Neutrophil (primary cell): ENCODE data around the gene KRTAP5-8.

Source experiments
- H3K27ac ChIP-seq: fragments of 200-600 bp; sonication (generic); 2 replicates; pipeline ENCODE4 v1.5.1; 2016; ENCODE audit warnings: mild to moderate bottlenecking, moderate library complexity
- H3K27me3 ChIP-seq: fragments of 200-600 bp; sonication (generic); 2 replicates; pipeline ENCODE4 v1.6.0; 2016; ENCODE audit warnings: mild to moderate bottlenecking
- H3K36me3 ChIP-seq: fragments of 200-600 bp; sonication (generic); 2 replicates; pipeline ENCODE4 v1.5.1; 2017
- H3K4me1 ChIP-seq, 2 experiments: fragments of 200-600 bp in 1 of 2; sonication (generic) in 1 of 2; 1 replicate in 1 of 2; 2 replicates in 1 of 2; pipeline versions ENCODE4 v1.5.1 to v1.6.1; 2013 to 2016; ENCODE audit warnings: low read depth in 1 of 2, low read length in 1 of 2, mild to moderate bottlenecking in 1 of 2, moderate library complexity in 1 of 2; ENCODE audit not compliant: control insufficient read depth in 1 of 2, insufficient read depth in 1 of 2
- H3K4me3 ChIP-seq, 2 experiments: fragments of 200-600 bp in 1 of 2; sonication (generic) in 1 of 2; 1 replicate in 1 of 2; 2 replicates in 1 of 2; pipeline ENCODE4 v1.5.1; 2013 to 2016; ENCODE audit warnings: low read depth in 1 of 2, low read length in 1 of 2, mild to moderate bottlenecking in 1 of 2, moderate library complexity in 1 of 2
- H3K9me3 ChIP-seq: fragments of 200-600 bp; sonication (generic); 2 replicates; pipeline ENCODE4 v1.5.1; 2016
- CTCF ChIP-seq: fragments of 200-600 bp; sonication (generic); IDR thresholded peaks from 2 replicates; pipeline ENCODE4 v1.5.1; 2016; ENCODE audit warnings: antibody characterized with exemption

KRTAP5-8 gene

DNA sequence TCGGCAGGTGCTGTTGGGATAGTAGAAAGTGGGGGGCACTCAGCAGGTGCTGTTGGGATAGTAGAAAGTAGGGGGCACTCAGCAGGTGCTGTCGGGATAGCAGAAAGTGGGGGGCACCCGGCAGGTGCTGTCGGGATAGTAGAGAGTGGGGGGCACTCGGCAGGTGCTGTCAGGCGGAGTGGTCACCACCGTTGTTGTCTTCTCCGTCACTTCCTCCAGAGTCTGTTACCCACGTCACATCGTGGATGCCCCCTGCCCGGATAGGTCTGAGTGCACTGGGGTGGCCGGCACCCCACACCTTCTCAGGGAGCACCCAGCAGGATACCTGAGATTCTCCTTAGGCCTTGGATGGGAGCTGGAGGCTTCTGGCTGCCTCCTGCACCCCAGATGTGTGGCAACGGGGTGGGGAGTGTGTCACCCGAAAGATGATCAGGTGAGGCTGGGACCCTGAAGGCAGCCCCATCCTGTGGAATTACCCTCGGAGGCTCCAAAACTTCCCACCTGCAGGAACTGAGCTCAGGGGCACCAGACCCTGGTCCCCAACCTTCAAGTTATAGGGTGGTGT lies 34.9 kb upstream of the KRTAP5-8 start:
- Histone ChIP-seq H3K27me3 (no peaks in the 10 kb centered on the region), H3K4me1 (no peaks in the 10 kb centered on the region), H3K9me3 (no peaks in the 10 kb centered on the region), H3K27ac (no peak overlapping the region), H3K36me3 (peaks cover 87% of the 10 kb centered on the region), H3K4me3 (no peak overlapping the region)
- no peak for TF ChIP-seq CTCF

GRCh38 chr11:71504531-71504930 lies 33.3 kb upstream of the KRTAP5-8 start:
- H3K4me1 ChIP-seq: no peaks in the 10 kb centered on the region
- peaks cover 72% of the 10 kb centered on the region for H3K36me3 ChIP-seq
- TF ChIP-seq CTCF: no peak
- H3K9me3 ChIP-seq: no peaks in the 10 kb centered on the region
- H3K27me3 ChIP-seq: no peaks in the 10 kb centered on the region
- H3K4me3 ChIP-seq: no peak overlapping the region
- H3K27ac ChIP-seq: no peak overlapping the region

GRCh38 chr11:71505001-71505400 lies 32.8 kb upstream of the KRTAP5-8 start:
- Histone ChIP-seq H3K4me3 (no peak overlapping the region), H3K27me3 (no peaks in the 10 kb centered on the region), H3K27ac (no peak overlapping the region), H3K4me1 (no peaks in the 10 kb centered on the region), H3K36me3 (peaks cover 67% of the 10 kb centered on the region), H3K9me3 (no peaks in the 10 kb centered on the region)
- no peak for TF ChIP-seq CTCF

DNA sequence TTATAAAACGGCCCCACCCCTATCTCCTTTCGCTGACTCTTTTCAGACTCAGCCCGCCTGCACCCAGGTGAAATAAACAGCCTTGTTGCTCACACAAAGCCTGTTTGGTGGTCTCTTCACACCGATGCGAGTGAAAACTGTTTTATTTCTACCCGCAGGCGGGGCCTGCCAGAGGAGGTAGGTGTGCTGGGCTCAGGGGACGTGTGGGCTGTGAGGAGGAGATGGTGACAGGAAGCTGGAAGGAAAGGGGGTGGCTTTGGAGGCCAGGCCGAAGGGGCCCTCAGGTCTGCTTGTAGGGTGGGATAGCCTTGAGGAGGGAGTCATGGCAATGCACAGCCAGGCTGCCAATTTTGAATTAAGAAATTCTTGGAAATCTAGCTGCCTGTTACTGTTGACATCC lies 32.0 kb upstream of the KRTAP5-8 start:
- Histone ChIP-seq H3K4me3 (no peak overlapping the region), H3K36me3 (peaks cover 59% of the 10 kb centered on the region), H3K9me3 (no peaks in the 10 kb centered on the region), H3K27ac (no peak overlapping the region), H3K27me3 (no peaks in the 10 kb centered on the region), H3K4me1 (no peaks in the 10 kb centered on the region)
- TF ChIP-seq CTCF: no peak

- no peaks in the 10 kb centered on the region for H3K9me3 ChIP-seq
- H3K4me1 ChIP-seq: no peaks in the 10 kb centered on the region
- H3K36me3 ChIP-seq: peaks cover 46% of the 10 kb centered on the region
- H3K4me3 ChIP-seq: no peak overlapping the region
- H3K27me3 ChIP-seq: no peaks in the 10 kb centered on the region
- TF ChIP-seq CTCF: no peak
- H3K27ac ChIP-seq: no peak overlapping the region
Observed at GRCh38 chr11:71507102-71507501, 30.7 kb upstream of the KRTAP5-8 start.
